ENCODE results near the gene CLEC2D.

The CLEC2D gene

GRCh38 chr12:9739404-9740105 is 70.0 kb downstream of the CLEC2D start:
- peak; percentile 28 for TF ChIP-seq POLR2A (IDR thresholded peaks at IDR 0.05; ENCODE audit: low read length)

DNA sequence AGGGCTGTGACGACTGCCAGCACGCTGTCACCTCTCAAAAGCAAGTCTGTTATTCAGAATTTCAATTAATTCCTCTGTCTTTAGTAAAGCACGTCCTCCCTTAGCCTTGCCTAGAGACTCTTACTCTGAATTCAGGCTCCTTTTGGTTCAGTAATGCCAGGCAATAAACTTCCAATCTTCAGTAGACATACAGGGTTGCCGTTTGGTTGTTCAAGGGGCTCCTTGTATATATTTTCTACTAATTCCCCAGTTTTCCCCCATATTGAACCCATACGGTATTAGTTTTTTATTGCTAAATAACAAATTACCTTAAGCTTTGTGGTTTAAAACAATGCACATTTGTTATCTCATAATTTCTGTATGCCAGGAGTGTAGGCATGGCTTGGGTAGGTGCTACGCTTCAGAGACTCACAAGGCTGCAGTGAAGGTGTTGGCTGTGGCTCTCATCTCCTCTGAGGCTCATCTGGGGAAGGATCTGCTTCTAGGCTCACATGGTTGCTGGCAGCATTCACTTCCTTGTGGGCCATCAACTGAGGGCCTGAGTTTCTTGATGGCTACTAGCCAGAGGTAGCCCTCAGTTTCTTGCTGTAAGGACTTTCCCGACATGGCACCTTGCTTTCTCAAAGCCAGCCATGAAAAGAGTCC is 70.7 kb downstream of the CLEC2D start:
- no peak for DNase-seq
- TF ChIP-seq POLR2A (IDR thresholded peaks at IDR 0.05; ENCODE audit: low read length) (peak; percentile 18), GATA1 (IDR thresholded peaks at IDR 0.05; ENCODE audit: low read depth, low read length) (no peak)

More at GRCh38 chr12:9739404-9740105, 70.0 kb downstream of the CLEC2D start:
- peak in 1 of 2 experiments; percentile 4 for DNase-seq

DNA sequence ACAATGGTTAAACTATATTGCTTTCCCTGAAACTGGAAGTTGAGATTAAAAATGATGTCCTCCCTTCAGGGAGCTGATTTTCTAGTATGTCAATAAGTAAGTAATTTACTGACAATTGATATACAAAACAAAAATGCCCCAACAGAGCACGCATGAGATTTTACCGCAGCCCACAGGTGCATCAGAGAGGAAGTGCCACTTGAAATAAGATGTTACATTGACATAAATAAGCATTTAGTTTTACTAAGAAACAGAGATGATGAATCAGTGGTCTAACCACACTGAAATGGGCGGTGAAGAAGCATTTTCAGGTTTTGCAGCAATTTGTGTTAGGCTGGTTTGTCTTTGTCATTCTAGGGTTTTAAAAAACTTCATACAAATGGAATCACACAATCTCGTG is 72.2 kb downstream of the CLEC2D start:
- no peak for TF ChIP-seq GATA1 (IDR thresholded peaks at IDR 0.05; ENCODE audit: low read depth, low read length)
- TF ChIP-seq POLR2A (IDR thresholded peaks at IDR 0.05; ENCODE audit: low read length) = no peak
- DNase-seq = no peak

DNA sequence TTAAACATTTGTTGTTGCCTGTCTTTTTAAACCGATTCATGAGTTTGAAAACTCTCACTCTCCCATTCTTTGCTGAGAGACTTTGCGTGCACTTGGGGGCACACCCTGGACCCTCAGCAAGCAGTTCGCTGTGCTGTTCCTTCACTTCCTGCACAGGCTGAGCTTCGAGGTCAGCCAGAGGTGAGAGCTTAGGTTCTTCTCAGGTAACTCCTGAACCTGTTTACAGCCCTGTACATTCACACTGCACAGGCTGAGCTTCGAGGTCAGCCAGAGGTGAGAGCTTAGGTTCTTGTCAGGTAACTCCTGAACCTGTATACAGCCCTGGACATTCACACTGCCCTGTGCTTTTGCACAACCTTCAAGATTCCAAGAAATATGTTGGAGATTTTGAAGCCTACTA is 73.1 kb downstream of the CLEC2D start:
- no peak for DNase-seq
- TF ChIP-seq GATA1 (IDR thresholded peaks at IDR 0.05; ENCODE audit: low read depth, low read length) = no peak
- TF ChIP-seq POLR2A (IDR thresholded peaks at IDR 0.05; ENCODE audit: low read length) = no peak

GRCh38 chr12:9745199-9745598 is 75.7 kb downstream of the CLEC2D start:
- DNase-seq = no peak
- no peak for TF ChIP-seq GATA1 (IDR thresholded peaks at IDR 0.05; ENCODE audit: low read depth, low read length)
- no peak for TF ChIP-seq POLR2A (IDR thresholded peaks at IDR 0.05; ENCODE audit: low read length)

Measured in erythroblast (primary cell).